ENCODE measurements around the gene TUBB4B.

The TUBB4B gene

GRCh38 chr9:137228968-137229896 is 11.9 kb upstream of the TUBB4B start:
- no peaks in the 10 kb centered on the region for H3K9me3 Mint-ChIP-seq

GRCh38 chr9:137229903-137230704 is 11.0 kb upstream of the TUBB4B start:
- H3K27me3 Mint-ChIP-seq, result peaks cover 2% of the 10 kb centered on the region
- no peak overlapping the region for H3K4me3 Mint-ChIP-seq
- H3K4me1 Mint-ChIP-seq, result peaks cover 4% of the 10 kb centered on the region

More at GRCh38 chr9:137228968-137229896, 11.9 kb upstream of the TUBB4B start:
- peaks cover 4% of the 10 kb centered on the region for H3K4me1 Mint-ChIP-seq
- peaks cover 2% of the 10 kb centered on the region for H3K27me3 Mint-ChIP-seq
- H3K27ac Mint-ChIP-seq, result no peak overlapping the region
- H3K4me3 Mint-ChIP-seq, result no peak overlapping the region
- no peaks in the 10 kb centered on the region for H3K36me3 Mint-ChIP-seq

GRCh38 chr9:137230705-137231371 is 10.2 kb upstream of the TUBB4B start, which contains the start of gene SLC34A3:
Gene SLC34A3, plus strand, starts transcription at chr9:137230901. Its CDS starts 802 bp downstream, at chr9:137231703.
- Mint-ChIP-seq H3K36me3 (no peaks in the 10 kb centered on the region), H3K4me3 (no peak within 1 kb of the TSS), H3K27ac (no peak within 1 kb of the TSS), H3K27me3 (peaks cover 2% of the 10 kb centered on the region), H3K4me1 (peaks cover 4% of the 10 kb centered on the region), H3K9me3 (no peaks in the 10 kb centered on the region)

More at GRCh38 chr9:137229903-137230704, 11.0 kb upstream of the TUBB4B start:
- Mint-ChIP-seq H3K9me3 (no peaks in the 10 kb centered on the region), H3K27ac (no peak overlapping the region), H3K36me3 (no peaks in the 10 kb centered on the region)

GRCh38 chr9:137231372-137232039 is 9.6 kb upstream of the TUBB4B start:
- Mint-ChIP-seq H3K36me3 (no peaks in the 10 kb centered on the region), H3K4me1 (peaks cover 4% of the 10 kb centered on the region), H3K27me3 (peaks cover 2% of the 10 kb centered on the region), H3K9me3 (no peaks in the 10 kb centered on the region), H3K27ac (no peak overlapping the region), H3K4me3 (no peak overlapping the region)

GRCh38 chr9:137232101-137232500 is 9.0 kb upstream of the TUBB4B start:
- Mint-ChIP-seq H3K4me1 (peaks cover 4% of the 10 kb centered on the region), H3K36me3 (no peaks in the 10 kb centered on the region), H3K4me3 (no peak overlapping the region), H3K27me3 (peaks cover 2% of the 10 kb centered on the region), H3K9me3 (no peaks in the 10 kb centered on the region), H3K27ac (no peak overlapping the region)

GRCh38 chr9:137232510-137232909 is 8.6 kb upstream of the TUBB4B start:
- Mint-ChIP-seq H3K27me3 (peaks cover 2% of the 10 kb centered on the region), H3K4me3 (no peak overlapping the region), H3K4me1 (peaks cover 7% of the 10 kb centered on the region), H3K9me3 (no peaks in the 10 kb centered on the region), H3K27ac (no peak overlapping the region), H3K36me3 (no peaks in the 10 kb centered on the region)

GRCh38 chr9:137233143-137233980 is 7.7 kb upstream of the TUBB4B start:
- peaks cover 3% of the 10 kb centered on the region for H3K4me1 Mint-ChIP-seq
- H3K9me3 Mint-ChIP-seq, result no peaks in the 10 kb centered on the region
- no peaks in the 10 kb centered on the region for H3K27me3 Mint-ChIP-seq
- H3K4me3 Mint-ChIP-seq, result no peak overlapping the region
- no peak overlapping the region for H3K27ac Mint-ChIP-seq
- no peaks in the 10 kb centered on the region for H3K36me3 Mint-ChIP-seq

- no peak overlapping the region for H3K27ac Mint-ChIP-seq
- H3K27me3 Mint-ChIP-seq, result no peaks in the 10 kb centered on the region
- no peaks in the 10 kb centered on the region for H3K36me3 Mint-ChIP-seq
- H3K9me3 Mint-ChIP-seq, result no peaks in the 10 kb centered on the region
- no peak overlapping the region for H3K4me3 Mint-ChIP-seq
- H3K4me1 Mint-ChIP-seq, result peaks cover 8% of the 10 kb centered on the region
Measured at GRCh38 chr9:137234055-137234697, 6.9 kb upstream of the TUBB4B start.

- Mint-ChIP-seq H3K4me3 (no peak overlapping the region), H3K27ac (no peak overlapping the region), H3K36me3 (no peaks in the 10 kb centered on the region), H3K27me3 (no peaks in the 10 kb centered on the region), H3K4me1 (peaks cover 9% of the 10 kb centered on the region), H3K9me3 (no peaks in the 10 kb centered on the region)
Measured at GRCh38 chr9:137234758-137235423, 6.2 kb upstream of the TUBB4B start.

GRCh38 chr9:137235424-137236237 is 5.5 kb upstream of the TUBB4B start:
- Mint-ChIP-seq H3K4me3 (no peak overlapping the region), H3K4me1 (peaks cover 9% of the 10 kb centered on the region), H3K27me3 (no peaks in the 10 kb centered on the region), H3K9me3 (no peaks in the 10 kb centered on the region), H3K36me3 (no peaks in the 10 kb centered on the region), H3K27ac (no peak overlapping the region)

GRCh38 chr9:137236238-137236935 is 4.7 kb upstream of the TUBB4B start:
- H3K9me3 Mint-ChIP-seq, result no peaks in the 10 kb centered on the region
- no peak overlapping the region for H3K4me3 Mint-ChIP-seq
- no peak overlapping the region for H3K27ac Mint-ChIP-seq
- H3K4me1 Mint-ChIP-seq, result peaks cover 9% of the 10 kb centered on the region
- H3K36me3 Mint-ChIP-seq, result no peaks in the 10 kb centered on the region
- H3K27me3 Mint-ChIP-seq, result no peaks in the 10 kb centered on the region

GRCh38 chr9:137236936-137237421 is 4.1 kb upstream of the TUBB4B start:
- Mint-ChIP-seq H3K36me3 (no peaks in the 10 kb centered on the region), H3K27me3 (no peaks in the 10 kb centered on the region), H3K4me1 (peaks cover 9% of the 10 kb centered on the region), H3K9me3 (no peaks in the 10 kb centered on the region), H3K4me3 (no peak overlapping the region), H3K27ac (no peak overlapping the region)
